ENCODE measurements around the gene NRXN3. TPM values are rescaled to one million over a fixed set of nuclear protein-coding genes. Genes with fewer than 3 reads are reported as not detected.

The NRXN3 gene
- total and polyA plus RNA-seq, 2 of the 13 experiments (the other 11 are each of a cell fraction or from before 2014, with no cell fraction given), result 0.03 TPM; not detected in 1

DNA sequence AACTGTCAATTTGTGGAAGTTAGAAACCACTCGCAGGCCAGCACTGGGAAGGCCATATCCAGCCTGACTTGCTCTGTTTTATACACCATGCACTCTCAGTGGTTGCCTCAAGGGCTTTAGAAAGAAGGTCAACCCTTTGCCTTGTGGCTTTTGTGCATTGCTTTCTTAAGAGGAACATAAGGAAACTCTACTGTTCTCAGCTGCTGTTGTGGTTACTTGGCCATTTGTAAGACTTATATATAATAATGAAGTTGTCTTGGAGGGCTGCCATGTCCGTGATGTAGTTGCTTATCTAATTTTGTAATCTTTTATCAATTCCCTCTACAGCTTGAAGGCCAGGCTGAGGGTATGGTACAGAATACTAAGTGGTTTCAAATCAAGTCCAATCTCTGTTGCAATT lies 1403.3 kb downstream of the NRXN3 start:
- WGBS (ENCODE audit: low lambda C conversion rate), result 4% methylated on average over 2 of the region's 2 CpGs
- no peak for TF ChIP-seq ZNF670 (CRISPR knock-in tag; IDR thresholded peaks at IDR 0.05; ENCODE audit: borderline replicate concordance)
- Histone ChIP-seq H4K20me1 (ENCODE audit: insufficient read depth, low read length) (no peaks in the 10 kb centered on the region), H3K9ac (ENCODE audit: insufficient read depth, low read depth, low read length) (no peak overlapping the region), H3K4me3 (replicated peaks in 1 of 3; ENCODE audit: insufficient read depth in 1 of 3, low read depth in 2 of 3, low read length in 3 of 3) (no peak overlapping the region), H3K4me1 (ENCODE audit: insufficient read depth, low read length) (no peaks in the 10 kb centered on the region), H3K36me3 (replicated peaks in 1 of 2; ENCODE audit: control insufficient read depth in 1 of 2, insufficient read depth in 2 of 2, low read length in 2 of 2) (no peaks in the 10 kb centered on the region), H3K27ac (ENCODE audit: extremely low read length, insufficient read depth, low read length) (no peak overlapping the region), H3K27me3 (ENCODE audit: control insufficient read depth in 1 of 2, insufficient read depth in 2 of 2, low read length in 2 of 2) (no peaks in the 10 kb centered on the region), H3K79me2 (ENCODE audit: insufficient read depth, low read length) (no peaks in the 10 kb centered on the region), H3K4me2 (ENCODE audit: low read depth, low read length) (no peak overlapping the region), H2AFZ (ENCODE audit: low read length) (no peak overlapping the region), H3K9me3 (ENCODE audit: low read length) (peaks cover 85% of the 10 kb centered on the region)
- no TSS peak for BruUV-seq (replicated peaks)
- in situ Hi-C loops (cut with HindIII; ENCODE audit: extremely low pct_ligation_motif_present, low pct_unique_long_range_greater_than_20kb), result no loop called here
- CTCF ChIA-PET (ENCODE audit: low intra/inter-chr PET ratio, low total read pairs), result no interaction called here
- DNase-seq (ENCODE audit: low spot score) (no peak), ATAC-seq (no peak), FAIRE-seq (no peak)
- intact Hi-C loops (cut with micrococcal nuclease; ENCODE audit: unreplicated experiment), result no loop called here
- POLR2A ChIA-PET, result no interaction called here

DNA sequence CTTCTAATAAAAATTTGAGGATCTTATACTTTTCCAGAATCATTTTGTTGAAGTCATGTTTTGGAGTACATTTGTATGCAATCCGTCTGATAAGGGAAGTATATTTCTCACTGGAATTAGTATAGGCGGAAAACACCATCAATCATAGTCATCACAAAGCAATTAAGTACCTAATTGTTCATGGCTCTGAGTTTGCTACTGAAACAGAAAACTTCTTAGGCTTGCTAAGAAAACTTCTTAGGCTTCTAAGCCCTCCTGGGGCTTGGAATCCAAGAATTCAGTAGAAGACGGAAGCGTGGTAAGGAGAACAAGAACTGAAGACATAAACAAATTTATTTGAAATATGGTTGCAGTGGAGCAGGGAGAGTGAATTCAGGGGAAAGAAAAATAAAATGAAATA lies 1404.9 kb downstream of the NRXN3 start:
- H3K36me3 ChIP-seq (replicated peaks in 1 of 2; ENCODE audit: control insufficient read depth in 1 of 2, insufficient read depth in 2 of 2, low read length in 2 of 2), result no peaks in the 10 kb centered on the region
- H3K4me3 ChIP-seq (replicated peaks in 1 of 3; ENCODE audit: insufficient read depth in 1 of 3, low read depth in 2 of 3, low read length in 3 of 3), result no peak overlapping the region
- DNase-seq (ENCODE audit: low spot score) (no peak), ATAC-seq (no peak), FAIRE-seq (no peak)
- 59% methylated on average over 4 of the region's 4 CpGs for WGBS (ENCODE audit: low lambda C conversion rate)
- intact Hi-C loops (cut with micrococcal nuclease; ENCODE audit: unreplicated experiment), result no loop called here
- H3K27ac ChIP-seq (ENCODE audit: extremely low read length, insufficient read depth, low read length), result no peak overlapping the region
- no peaks in the 10 kb centered on the region for H3K79me2 ChIP-seq (ENCODE audit: insufficient read depth, low read length)
- in situ Hi-C loops (cut with HindIII; ENCODE audit: extremely low pct_ligation_motif_present, low pct_unique_long_range_greater_than_20kb), result loop anchor here (25.0 kb wide), 1 partner anchor 112 kb away; no protein-coding TSS in a partner anchor
- no peak overlapping the region for H3K4me2 ChIP-seq (ENCODE audit: low read depth, low read length)
- no peaks in the 10 kb centered on the region for H4K20me1 ChIP-seq (ENCODE audit: insufficient read depth, low read length)
- no peak overlapping the region for H3K9ac ChIP-seq (ENCODE audit: insufficient read depth, low read depth, low read length)
- H2AFZ ChIP-seq (ENCODE audit: low read length), result no peak overlapping the region
- POLR2A ChIA-PET, result no interaction called here
- H3K27me3 ChIP-seq (ENCODE audit: control insufficient read depth in 1 of 2, insufficient read depth in 2 of 2, low read length in 2 of 2), result no peaks in the 10 kb centered on the region
- H3K4me1 ChIP-seq (ENCODE audit: insufficient read depth, low read length), result no peaks in the 10 kb centered on the region
- CTCF ChIA-PET (ENCODE audit: low intra/inter-chr PET ratio, low total read pairs), result no interaction called here
- BruUV-seq (replicated peaks), result no TSS peak
- H3K9me3 ChIP-seq (ENCODE audit: low read length), result peaks cover 79% of the 10 kb centered on the region
- TF ChIP-seq JUND (CRISPR knock-in tag; IDR thresholded peaks at IDR 0.05) (no peak), ZMAT3 (CRISPR knock-in tag; conservative IDR thresholded peaks at IDR 0.05) (no peak), PCBP2 (optimal IDR thresholded peaks at IDR 0.05; ENCODE audit: low read depth, low read length, poor library complexity, severe bottlenecking) (no peak), ISX (CRISPR knock-in tag; conservative IDR thresholded peaks at IDR 0.05) (no peak), MYC (CRISPR knock-in tag; IDR thresholded peaks at IDR 0.05; ENCODE audit: borderline replicate concordance) (no peak), MXI1 (IDR thresholded peaks at IDR 0.05; ENCODE audit: borderline replicate concordance, low read depth, low read length) (no peak), ZSCAN20 (CRISPR knock-in tag; IDR thresholded peaks at IDR 0.05; ENCODE audit: borderline replicate concordance) (no peak), ZNF550 (CRISPR knock-in tag; IDR thresholded peaks at IDR 0.05; ENCODE audit: borderline replicate concordance) (no peak), ZNF460 (CRISPR knock-in tag; IDR thresholded peaks at IDR 0.05; ENCODE audit: borderline replicate concordance) (no peak), ZSCAN31 (CRISPR knock-in tag; IDR thresholded peaks at IDR 0.05; ENCODE audit: low read depth) (no peak), ZNF672 (CRISPR knock-in tag; IDR thresholded peaks at IDR 0.05) (no peak), ZNF274 (CRISPR knock-in tag; IDR thresholded peaks at IDR 0.05) (no peak), SPEN (CRISPR knock-in tag; IDR thresholded peaks at IDR 0.05; ENCODE audit: low read depth) (no peak)
- TF ChIP-seq, protein P1, sequence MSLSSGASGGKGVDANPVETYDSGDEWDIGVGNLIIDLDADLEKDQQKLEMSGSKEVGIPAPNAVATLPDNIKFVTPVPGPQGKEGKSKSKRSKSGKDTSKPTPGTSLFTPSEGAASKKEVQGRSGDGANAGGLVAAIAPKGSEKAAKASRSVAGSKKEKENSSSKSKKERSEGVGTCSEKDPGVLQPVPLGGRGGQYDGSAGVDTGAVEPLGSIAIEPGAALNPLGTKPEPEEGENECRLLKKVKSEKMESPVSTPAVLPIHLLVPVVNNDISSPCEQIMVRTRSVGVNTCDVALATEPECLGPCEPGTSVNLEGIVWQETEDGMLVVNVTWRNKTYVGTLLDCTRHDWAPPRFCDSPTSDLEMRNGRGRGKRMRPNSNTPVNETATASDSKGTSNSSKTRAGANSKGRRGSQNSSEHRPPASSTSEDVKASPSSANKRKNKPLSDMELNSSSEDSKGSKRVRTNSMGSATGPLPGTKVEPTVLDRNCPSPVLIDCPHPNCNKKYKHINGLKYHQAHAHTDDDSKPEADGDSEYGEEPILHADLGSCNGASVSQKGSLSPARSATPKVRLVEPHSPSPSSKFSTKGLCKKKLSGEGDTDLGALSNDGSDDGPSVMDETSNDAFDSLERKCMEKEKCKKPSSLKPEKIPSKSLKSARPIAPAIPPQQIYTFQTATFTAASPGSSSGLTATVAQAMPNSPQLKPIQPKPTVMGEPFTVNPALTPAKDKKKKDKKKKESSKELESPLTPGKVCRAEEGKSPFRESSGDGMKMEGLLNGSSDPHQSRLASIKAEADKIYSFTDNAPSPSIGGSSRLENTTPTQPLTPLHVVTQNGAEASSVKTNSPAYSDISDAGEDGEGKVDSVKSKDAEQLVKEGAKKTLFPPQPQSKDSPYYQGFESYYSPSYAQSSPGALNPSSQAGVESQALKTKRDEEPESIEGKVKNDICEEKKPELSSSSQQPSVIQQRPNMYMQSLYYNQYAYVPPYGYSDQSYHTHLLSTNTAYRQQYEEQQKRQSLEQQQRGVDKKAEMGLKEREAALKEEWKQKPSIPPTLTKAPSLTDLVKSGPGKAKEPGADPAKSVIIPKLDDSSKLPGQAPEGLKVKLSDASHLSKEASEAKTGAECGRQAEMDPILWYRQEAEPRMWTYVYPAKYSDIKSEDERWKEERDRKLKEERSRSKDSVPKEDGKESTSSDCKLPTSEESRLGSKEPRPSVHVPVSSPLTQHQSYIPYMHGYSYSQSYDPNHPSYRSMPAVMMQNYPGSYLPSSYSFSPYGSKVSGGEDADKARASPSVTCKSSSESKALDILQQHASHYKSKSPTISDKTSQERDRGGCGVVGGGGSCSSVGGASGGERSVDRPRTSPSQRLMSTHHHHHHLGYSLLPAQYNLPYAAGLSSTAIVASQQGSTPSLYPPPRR (CRISPR knock-in tag; IDR thresholded peaks at IDR 0.05; ENCODE audit: borderline replicate concordance), result no peak

All from HepG2 (cell line).